ENCODE data around the gene RNPEPL1.

- TF ChIP-seq CTCF (IDR thresholded peaks at IDR 0.05) (no peak), POLR2A (IDR thresholded peaks at IDR 0.05) (no peak)
Measured at GRCh38 chr2:240593703-240594451, 25.6 kb downstream of the RNPEPL1 start.

Data from Peyer's patch (tissue), 4 donors.